B cell (primary cell): ENCODE results near the gene KLHL25. TPM values are rescaled to one million over a fixed set of nuclear protein-coding genes. Genes with fewer than 3 reads are reported as not detected.
A peak's percentile ranks its signal among the peaks of the same experiment; 100 is the strongest.

Experiments used
- ATAC-seq: fragments of 200-7000 bp; cut with Tn5 transposase; one replicate; pipeline ENCODE4 v1.10.0; 2021; ENCODE audit warnings: low read depth, mild to moderate bottlenecking, moderate number of reproducible peaks, moderate library complexity
- CTCF ChIA-PET: fragments of 350-600 bp; sonication (Branson Sonifier 250); formaldehyde crosslinking; loops from one replicate; lab custom pipeline; 2021; ENCODE audit warnings: antibody characterized with exemption, inconsistent platforms; lab: Charles Lee
- POLR2A ChIA-PET: fragments of 350-600 bp; sonication (Branson Sonifier 250); formaldehyde crosslinking; loops from one replicate; lab custom pipeline; 2021; ENCODE audit warnings: antibody characterized with exemption; lab: Charles Lee
- DNase-seq: peaks from one replicate; pipeline ENCODE4 v3.0.0; 2013
- H2AFZ ChIP-seq: 2 replicates; pipeline ENCODE4 v1.6.1; 2012; ENCODE audit warnings: mild to moderate bottlenecking, low read depth, low read length; ENCODE audit not compliant: insufficient read depth, poor library complexity, severe bottlenecking
- H3K27ac ChIP-seq, 2 donors: 1 replicate in 1 of 2; 2 replicates in 1 of 2; pipeline ENCODE4 v1.5.1; 2012 to 2013; ENCODE audit warnings: low read length in 2 of 2, mild to moderate bottlenecking in 2 of 2, moderate library complexity in 1 of 2
- H3K27me3 ChIP-seq, 4 experiments: fragments of 200-600 bp in 1 of 4; sonication (generic) in 1 of 4; replicated peaks in 1 of 4; 1 replicate in 2 of 4; 2 replicates in 2 of 4; pipeline versions ENCODE4 v1.6.1 to v1.7.0; 2013 to 2016; ENCODE audit warnings: low read length in 3 of 4, mild to moderate bottlenecking in 2 of 4, mixed read lengths in 1 of 4, moderate library complexity in 1 of 4; ENCODE audit not compliant: insufficient read depth in 4 of 4, control insufficient read depth in 3 of 4; ENCODE audit errors: control extremely low read depth in 1 of 4
- H3K36me3 ChIP-seq, 2 experiments: replicated peaks in 1 of 2; 1 replicate in 1 of 2; 2 replicates in 1 of 2; pipeline versions ENCODE4 v1.6.1 to v1.7.1; 2013; ENCODE audit warnings: low read length in 1 of 2; ENCODE audit not compliant: insufficient read depth in 2 of 2, control insufficient read depth in 1 of 2; ENCODE audit errors: control extremely low read depth in 1 of 2, extremely low read depth in 1 of 2
- H3K4me1 ChIP-seq, 2 donors: fragments of 200-600 bp in 1 of 2; sonication (generic) in 1 of 2; 1 replicate in 1 of 2; 2 replicates in 1 of 2; pipeline versions ENCODE4 v1.5.1 to v1.6.1; 2013 to 2017; ENCODE audit warnings: low read length in 2 of 2; ENCODE audit not compliant: control insufficient read depth in 2 of 2, insufficient read depth in 2 of 2
- H3K4me2 ChIP-seq: replicated peaks from 2 replicates; pipeline ENCODE3; 2012; ENCODE audit warnings: mild to moderate bottlenecking, low read depth, low read length; ENCODE audit not compliant: poor library complexity, severe bottlenecking
- H3K4me3 ChIP-seq, 5 experiments: fragments of 200-600 bp in 1 of 5; sonication (generic) in 1 of 5; 1 replicate in 3 of 5; 2 replicates in 2 of 5; pipeline versions ENCODE4 v1.5.1 to v1.7.0; 2011 to 2016; ENCODE audit warnings: low read length in 4 of 5, mild to moderate bottlenecking in 4 of 5, low read depth in 2 of 5, control low read depth in 1 of 5, moderate library complexity in 1 of 5; ENCODE audit not compliant: insufficient read depth in 1 of 5; ENCODE audit errors: control extremely low read depth in 1 of 5, extremely low read depth in 1 of 5
- H3K79me2 ChIP-seq: fragments of 200-600 bp; sonication (generic); one replicate; pipeline ENCODE4 v1.6.0; 2016; ENCODE audit warnings: low read length; ENCODE audit not compliant: control insufficient read depth, insufficient read depth
- H3K9ac ChIP-seq: fragments of 200-600 bp; sonication (generic); 2 replicates; pipeline ENCODE4 v1.6.1; 2017; ENCODE audit warnings: mild to moderate bottlenecking, low read length, moderate library complexity
- H3K9me3 ChIP-seq, 3 donors: one replicate each; pipeline versions ENCODE4 v1.6.1 to v1.7.1; 2013; ENCODE audit warnings: low read length in 2 of 3; ENCODE audit not compliant: control insufficient read depth in 2 of 3, insufficient read depth in 1 of 3; ENCODE audit errors: control extremely low read depth in 1 of 3
- H4K20me1 ChIP-seq: 2 replicates; pipeline ENCODE4 v1.6.0; 2012; ENCODE audit warnings: mild to moderate bottlenecking, low read length; ENCODE audit not compliant: insufficient read depth, control insufficient read depth, poor library complexity, severe bottlenecking
- H3K27ac Mint-ChIP-seq: one replicate; pipeline ENCODE4 v1.8.0; 2021; ENCODE audit warnings: mixed read lengths
- H3K27me3 Mint-ChIP-seq: one replicate; pipeline ENCODE4 v1.8.0; 2021; ENCODE audit warnings: mixed read lengths
- H3K4me1 Mint-ChIP-seq: one replicate; pipeline ENCODE4 v1.8.0; 2021; ENCODE audit warnings: mixed read lengths
- H3K4me3 Mint-ChIP-seq: one replicate; pipeline ENCODE4 v1.8.0; 2021; ENCODE audit warnings: mixed read lengths
- H3K9me3 Mint-ChIP-seq: one replicate; pipeline ENCODE4 v1.8.0; 2022; ENCODE audit warnings: mixed read lengths; ENCODE audit not compliant: insufficient read depth
- EZH2 ChIP-seq: IDR thresholded peaks from 2 replicates; pipeline ENCODE4 v1.6.1; 2012; ENCODE audit warnings: borderline replicate concordance, low read depth, mild to moderate bottlenecking, moderate library complexity, low read length; ENCODE audit not compliant: insufficient read depth, poor library complexity, severe bottlenecking
- WGBS: methylation state at CpG from one replicate; pipeline ENCODE4 v1.1.5; 2013; ENCODE audit warnings: missing lambda C conversion rate; ENCODE audit not compliant: insufficient coverage; 5-methylcytosine and 5-hydroxymethylcytosine counted together
- intact Hi-C: fragments of 100-400 bp; cut with micrococcal nuclease; formaldehyde crosslinking; loops from one replicate; pipeline ENCODE4 v1.10.0; 2022
- polyA plus RNA-seq: library from polyadenylated mRNA; depleted of rRNA; stranded (reverse); fragments of >200 nt; gene quantifications from 2 replicates; pipeline ENCODE4 v1.2.3, GENCODE V29; 2012
- total RNA-seq, 2 donors: library from RNA; stranded (reverse); fragments of 120-200 nt in 1 of 2; gene quantifications; 1 replicate in 1 of 2; 2 replicates in 1 of 2; pipeline versions ENCODE4 v1.2.3 to v1.2.4, GENCODE V29; 2013 to 2022
- TF ChIP-seq, protein P1 (sequence below): fragments of 200-600 bp; IDR thresholded peaks from one replicate; pipeline ENCODE4 v1.8.0; 2022; ENCODE audit warnings: antibody characterized with exemption, mild to moderate bottlenecking

KLHL25 gene
- total and polyA plus RNA-seq, 2 donors (not counting 1 experiment from before 2014, with no cell fraction given): 1.1 to 3.3 TPM

- ChIA-PET CTCF (no interaction called here), POLR2A (no interaction called here)
- Histone ChIP-seq H3K9ac (no peak overlapping the region), H3K4me2 (no peak overlapping the region), H3K79me2 (peaks cover 5% of the 10 kb centered on the region), H2AFZ (no peak overlapping the region), H3K27ac (no peak overlapping the region), H3K4me1 (no peaks in the 10 kb centered on the region), H3K36me3 (peaks cover 12 to 100% of the 10 kb centered on the region in 2 experiments), H3K9me3 (no peaks in the 10 kb centered on the region), H4K20me1 (peaks cover 5% of the 10 kb centered on the region), H3K4me3 (no peak overlapping the region), H3K27me3 (no peaks in the 10 kb centered on the region)
- Mint-ChIP-seq H3K27me3 (no peaks in the 10 kb centered on the region), H3K27ac (peak overlapping the region; percentile 59), H3K4me1 (peaks cover 20% of the 10 kb centered on the region), H3K4me3 (no peak overlapping the region), H3K9me3 (no peaks in the 10 kb centered on the region)
- intact Hi-C loops: loop anchor here (5.0 kb wide), 1 partner anchor 35 kb away; no protein-coding TSS in a partner anchor
- WGBS: no CpG with 5 or more reads among the region's 1 CpG
- TF ChIP-seq, protein P1, sequence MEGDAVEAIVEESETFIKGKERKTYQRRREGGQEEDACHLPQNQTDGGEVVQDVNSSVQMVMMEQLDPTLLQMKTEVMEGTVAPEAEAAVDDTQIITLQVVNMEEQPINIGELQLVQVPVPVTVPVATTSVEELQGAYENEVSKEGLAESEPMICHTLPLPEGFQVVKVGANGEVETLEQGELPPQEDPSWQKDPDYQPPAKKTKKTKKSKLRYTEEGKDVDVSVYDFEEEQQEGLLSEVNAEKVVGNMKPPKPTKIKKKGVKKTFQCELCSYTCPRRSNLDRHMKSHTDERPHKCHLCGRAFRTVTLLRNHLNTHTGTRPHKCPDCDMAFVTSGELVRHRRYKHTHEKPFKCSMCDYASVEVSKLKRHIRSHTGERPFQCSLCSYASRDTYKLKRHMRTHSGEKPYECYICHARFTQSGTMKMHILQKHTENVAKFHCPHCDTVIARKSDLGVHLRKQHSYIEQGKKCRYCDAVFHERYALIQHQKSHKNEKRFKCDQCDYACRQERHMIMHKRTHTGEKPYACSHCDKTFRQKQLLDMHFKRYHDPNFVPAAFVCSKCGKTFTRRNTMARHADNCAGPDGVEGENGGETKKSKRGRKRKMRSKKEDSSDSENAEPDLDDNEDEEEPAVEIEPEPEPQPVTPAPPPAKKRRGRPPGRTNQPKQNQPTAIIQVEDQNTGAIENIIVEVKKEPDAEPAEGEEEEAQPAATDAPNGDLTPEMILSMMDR: no peak
- TF ChIP-seq EZH2: no peak
- ATAC-seq: no peak
- DNase-seq: no peak
Observed at GRCh38 chr15:85722374-85723152, 72.2 kb downstream of the KLHL25 start.

DNA sequence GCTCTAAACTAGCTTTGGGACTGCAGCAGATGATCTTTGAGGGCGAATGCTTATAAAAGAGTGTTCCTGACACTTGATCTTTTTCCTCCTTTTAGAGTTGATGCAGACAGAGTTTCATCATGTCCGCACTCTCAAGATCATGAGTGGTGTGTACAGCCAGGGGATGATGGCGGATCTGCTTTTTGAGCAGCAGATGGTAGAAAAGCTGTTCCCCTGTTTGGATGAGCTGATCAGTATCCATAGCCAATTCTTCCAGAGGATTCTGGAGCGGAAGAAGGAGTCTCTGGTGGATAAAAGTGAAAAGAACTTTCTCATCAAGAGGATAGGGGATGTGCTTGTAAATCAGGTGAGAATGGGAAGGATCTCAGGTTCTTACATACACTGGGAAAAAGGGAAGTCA lies 75.7 kb downstream of the KLHL25 start:
- POLR2A ChIA-PET: no interaction called here
- H3K4me2 ChIP-seq: no peak overlapping the region

More for the DNA sequence above, 75.7 kb downstream of the KLHL25 start:
- H3K4me3 ChIP-seq: no peak overlapping the region
- ATAC-seq (no peak), DNase-seq (no peak)
- H3K9ac ChIP-seq: no peak overlapping the region
- no peaks in the 10 kb centered on the region for H3K4me1 ChIP-seq
- no peak overlapping the region for H3K4me3 Mint-ChIP-seq
- WGBS: 93% methylated on average over 3 of the region's 4 CpGs
- no peaks in the 10 kb centered on the region for H3K9me3 ChIP-seq
- no peak overlapping the region for H2AFZ ChIP-seq
- H3K79me2 ChIP-seq: peaks cover 10% of the 10 kb centered on the region
- H3K27ac Mint-ChIP-seq: peak overlapping the region; percentile 85
- H3K27ac ChIP-seq: peak overlapping the region in 1 of 2 donors; percentile 39
- no peaks in the 10 kb centered on the region for H3K27me3 ChIP-seq
- H4K20me1 ChIP-seq: peaks cover 8% of the 10 kb centered on the region
- no peaks in the 10 kb centered on the region for H3K27me3 Mint-ChIP-seq
- CTCF ChIA-PET: interaction anchor here (1.2 to 1.4 kb wide), 2 partner anchors 11 to 97 kb away, joined by 3 to 4 read pairs; no protein-coding TSS in a partner anchor
- H3K4me1 Mint-ChIP-seq: peaks cover 33% of the 10 kb centered on the region
- intact Hi-C loops: no loop called here
- H3K9me3 Mint-ChIP-seq: no peaks in the 10 kb centered on the region
- no peak for TF ChIP-seq EZH2
- TF ChIP-seq, protein P1: no peak
- H3K36me3 ChIP-seq: peaks cover 16 to 96% of the 10 kb centered on the region in 2 experiments
